Measurements from ENCODE around the gene KLHL40.

KLHL40 gene

DNA sequence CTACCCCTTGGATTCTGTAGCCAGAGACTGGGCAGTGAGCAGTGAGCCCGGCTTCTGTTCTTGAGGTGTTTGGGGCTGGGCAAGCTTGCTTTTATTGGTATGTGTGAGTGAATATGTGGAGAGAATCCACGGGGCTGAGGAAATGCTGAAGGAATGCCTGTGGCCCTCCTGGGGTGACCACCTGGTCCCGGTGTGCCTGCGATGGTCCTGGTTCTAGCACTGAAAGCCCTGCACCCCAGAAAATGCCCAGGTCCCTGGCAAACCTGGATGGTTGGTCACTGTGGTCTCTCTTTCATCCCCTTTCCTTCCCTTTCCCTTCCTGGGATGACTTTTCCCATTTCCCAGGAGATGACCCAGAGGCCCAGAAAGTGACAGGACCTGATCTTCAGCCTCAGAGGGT lies 27.7 kb upstream of the KLHL40 start:
- Histone ChIP-seq H3K9me2 (replicated peaks; ENCODE audit: insufficient read depth, low read length) (no peaks in the 10 kb centered on the region), H3K27ac (ENCODE audit: low read length) (no peak overlapping the region), H3K9ac (ENCODE audit: low read length) (no peak overlapping the region), H4K20me1 (ENCODE audit: insufficient read depth, low read length) (no peaks in the 10 kb centered on the region), H3K79me2 (ENCODE audit: low read length) (no peaks in the 10 kb centered on the region), H3F3A (ENCODE audit: insufficient read depth, low read length) (no peaks in the 10 kb centered on the region), H2AFZ (ENCODE audit: low read length) (no peak overlapping the region), H3K4me2 (ENCODE audit: low read depth, low read length) (no peak overlapping the region), H3K36me3 (replicated peaks; ENCODE audit: insufficient read depth, low read length) (no peaks in the 10 kb centered on the region), H3K4me3 (ENCODE audit: low read length) (no peak overlapping the region), H3K27me3 (replicated peaks; ENCODE audit: insufficient read depth, low read length) (no peaks in the 10 kb centered on the region), H3K4me1 (ENCODE audit: low read length) (no peaks in the 10 kb centered on the region), H3K9me3 (replicated peaks; ENCODE audit: insufficient read depth, low read length) (no peaks in the 10 kb centered on the region)
- TF ChIP-seq EZH2phosphoT487 (IDR thresholded peaks at IDR 0.05; ENCODE audit: low read length): no peak
- no peak for TF ChIP-seq EZH2 (optimal IDR thresholded peaks at IDR 0.05; ENCODE audit: low read depth, low read length)
- TF ChIP-seq, protein P1, sequence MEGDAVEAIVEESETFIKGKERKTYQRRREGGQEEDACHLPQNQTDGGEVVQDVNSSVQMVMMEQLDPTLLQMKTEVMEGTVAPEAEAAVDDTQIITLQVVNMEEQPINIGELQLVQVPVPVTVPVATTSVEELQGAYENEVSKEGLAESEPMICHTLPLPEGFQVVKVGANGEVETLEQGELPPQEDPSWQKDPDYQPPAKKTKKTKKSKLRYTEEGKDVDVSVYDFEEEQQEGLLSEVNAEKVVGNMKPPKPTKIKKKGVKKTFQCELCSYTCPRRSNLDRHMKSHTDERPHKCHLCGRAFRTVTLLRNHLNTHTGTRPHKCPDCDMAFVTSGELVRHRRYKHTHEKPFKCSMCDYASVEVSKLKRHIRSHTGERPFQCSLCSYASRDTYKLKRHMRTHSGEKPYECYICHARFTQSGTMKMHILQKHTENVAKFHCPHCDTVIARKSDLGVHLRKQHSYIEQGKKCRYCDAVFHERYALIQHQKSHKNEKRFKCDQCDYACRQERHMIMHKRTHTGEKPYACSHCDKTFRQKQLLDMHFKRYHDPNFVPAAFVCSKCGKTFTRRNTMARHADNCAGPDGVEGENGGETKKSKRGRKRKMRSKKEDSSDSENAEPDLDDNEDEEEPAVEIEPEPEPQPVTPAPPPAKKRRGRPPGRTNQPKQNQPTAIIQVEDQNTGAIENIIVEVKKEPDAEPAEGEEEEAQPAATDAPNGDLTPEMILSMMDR (IDR thresholded peaks at IDR 0.05; ENCODE audit: low read length): no peak
- no peak for DNase-seq

DNA sequence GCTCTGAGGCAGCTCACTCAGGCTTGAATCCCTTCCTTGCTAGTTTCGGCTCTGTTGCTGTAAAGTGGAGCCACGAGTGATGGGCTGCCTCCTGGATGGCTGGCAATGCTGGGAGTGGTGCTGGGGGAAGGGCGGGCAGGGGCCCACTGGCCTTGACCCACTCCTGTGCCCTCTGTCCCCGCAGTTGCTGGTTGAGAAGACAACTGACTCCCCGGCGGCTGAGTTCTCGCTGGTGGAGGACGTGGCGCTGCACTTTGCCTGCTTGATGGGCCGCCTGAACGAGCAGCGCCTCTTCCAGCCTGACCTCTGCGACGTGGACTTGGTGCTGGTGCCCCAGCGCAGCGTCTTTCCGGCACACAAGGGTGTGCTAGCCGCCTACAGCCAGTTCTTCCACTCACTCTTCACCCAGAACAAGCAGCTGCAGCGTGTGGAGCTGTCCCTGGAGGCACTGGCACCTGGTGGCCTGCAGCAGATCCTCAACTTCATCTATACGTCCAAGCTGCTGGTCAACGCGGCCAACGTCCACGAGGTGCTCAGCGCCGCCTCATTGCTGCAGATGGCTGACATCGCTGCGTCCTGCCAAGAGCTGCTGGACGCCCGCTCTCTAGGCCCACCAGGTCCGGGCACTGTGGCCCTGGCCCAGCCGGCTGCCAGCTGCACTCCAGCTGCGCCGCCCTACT lies 27.1 kb upstream of the KLHL40 start:
- Histone ChIP-seq H3K27ac (ENCODE audit: low read length) (no peak overlapping the region), H3K9me2 (replicated peaks; ENCODE audit: insufficient read depth, low read length) (no peaks in the 10 kb centered on the region), H3K4me1 (ENCODE audit: low read length) (no peaks in the 10 kb centered on the region), H3K4me2 (ENCODE audit: low read depth, low read length) (no peak overlapping the region), H3F3A (ENCODE audit: insufficient read depth, low read length) (no peaks in the 10 kb centered on the region), H3K9ac (ENCODE audit: low read length) (no peak overlapping the region), H3K27me3 (replicated peaks; ENCODE audit: insufficient read depth, low read length) (no peaks in the 10 kb centered on the region), H3K79me2 (ENCODE audit: low read length) (no peaks in the 10 kb centered on the region), H4K20me1 (ENCODE audit: insufficient read depth, low read length) (no peaks in the 10 kb centered on the region), H3K4me3 (ENCODE audit: low read length) (no peak overlapping the region), H2AFZ (ENCODE audit: low read length) (no peak overlapping the region), H3K9me3 (replicated peaks; ENCODE audit: insufficient read depth, low read length) (no peaks in the 10 kb centered on the region), H3K36me3 (replicated peaks; ENCODE audit: insufficient read depth, low read length) (no peaks in the 10 kb centered on the region)
- no peak for DNase-seq
- TF ChIP-seq EZH2 (optimal IDR thresholded peaks at IDR 0.05; ENCODE audit: low read depth, low read length): no peak
- TF ChIP-seq, protein P1 (IDR thresholded peaks at IDR 0.05; ENCODE audit: low read length): no peak
- no peak for TF ChIP-seq EZH2phosphoT487 (IDR thresholded peaks at IDR 0.05; ENCODE audit: low read length)

DNA sequence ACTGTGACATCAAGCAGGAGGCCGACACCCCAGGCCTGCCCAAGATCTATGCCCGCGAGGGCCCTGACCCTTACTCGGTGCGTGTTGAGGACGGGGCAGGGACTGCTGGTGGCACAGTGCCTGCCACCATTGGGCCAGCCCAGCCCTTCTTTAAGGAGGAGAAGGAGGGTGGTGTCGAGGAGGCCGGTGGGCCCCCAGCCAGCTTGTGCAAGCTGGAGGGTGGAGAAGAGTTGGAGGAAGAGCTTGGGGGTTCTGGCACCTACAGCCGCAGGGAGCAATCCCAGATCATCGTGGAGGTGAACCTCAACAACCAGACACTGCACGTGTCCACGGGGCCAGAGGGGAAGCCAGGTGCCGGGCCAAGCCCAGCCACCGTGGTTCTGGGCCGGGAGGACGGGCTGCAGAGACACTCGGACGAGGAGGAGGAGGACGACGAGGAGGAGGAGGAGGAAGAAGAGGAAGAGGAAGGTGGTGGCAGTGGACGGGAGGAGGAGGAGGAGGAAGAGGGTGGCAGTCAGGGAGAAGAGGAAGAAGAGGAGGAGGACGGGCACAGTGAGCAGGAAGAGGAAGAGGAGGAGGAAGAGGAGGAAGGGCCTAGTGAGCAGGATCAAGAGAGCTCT lies 26.5 kb upstream of the KLHL40 start:
- no peak overlapping the region for H3K4me3 ChIP-seq (ENCODE audit: low read length)
- H3K27ac ChIP-seq (ENCODE audit: low read length): no peak overlapping the region

More for the DNA sequence above, 26.5 kb upstream of the KLHL40 start:
- no peaks in the 10 kb centered on the region for H3K9me2 ChIP-seq (replicated peaks; ENCODE audit: insufficient read depth, low read length)
- TF ChIP-seq EZH2phosphoT487 (IDR thresholded peaks at IDR 0.05; ENCODE audit: low read length) (no peak), EZH2 (optimal IDR thresholded peaks at IDR 0.05; ENCODE audit: low read depth, low read length) (no peak)
- TF ChIP-seq, protein P1 (IDR thresholded peaks at IDR 0.05; ENCODE audit: low read length): no peak
- H4K20me1 ChIP-seq (ENCODE audit: insufficient read depth, low read length): no peaks in the 10 kb centered on the region
- H3K9me3 ChIP-seq (replicated peaks; ENCODE audit: insufficient read depth, low read length): no peaks in the 10 kb centered on the region
- H2AFZ ChIP-seq (ENCODE audit: low read length): no peak overlapping the region
- no peaks in the 10 kb centered on the region for H3K79me2 ChIP-seq (ENCODE audit: low read length)
- H3K36me3 ChIP-seq (replicated peaks; ENCODE audit: insufficient read depth, low read length): no peaks in the 10 kb centered on the region
- no peaks in the 10 kb centered on the region for H3K27me3 ChIP-seq (replicated peaks; ENCODE audit: insufficient read depth, low read length)
- H3K4me2 ChIP-seq (ENCODE audit: low read depth, low read length): no peak overlapping the region
- no peaks in the 10 kb centered on the region for H3F3A ChIP-seq (ENCODE audit: insufficient read depth, low read length)
- DNase-seq: no peak
- H3K9ac ChIP-seq (ENCODE audit: low read length): no peak overlapping the region
- H3K4me1 ChIP-seq (ENCODE audit: low read length): no peaks in the 10 kb centered on the region
